Measurements from ENCODE around the gene ILK.

Gene ILK

DNA sequence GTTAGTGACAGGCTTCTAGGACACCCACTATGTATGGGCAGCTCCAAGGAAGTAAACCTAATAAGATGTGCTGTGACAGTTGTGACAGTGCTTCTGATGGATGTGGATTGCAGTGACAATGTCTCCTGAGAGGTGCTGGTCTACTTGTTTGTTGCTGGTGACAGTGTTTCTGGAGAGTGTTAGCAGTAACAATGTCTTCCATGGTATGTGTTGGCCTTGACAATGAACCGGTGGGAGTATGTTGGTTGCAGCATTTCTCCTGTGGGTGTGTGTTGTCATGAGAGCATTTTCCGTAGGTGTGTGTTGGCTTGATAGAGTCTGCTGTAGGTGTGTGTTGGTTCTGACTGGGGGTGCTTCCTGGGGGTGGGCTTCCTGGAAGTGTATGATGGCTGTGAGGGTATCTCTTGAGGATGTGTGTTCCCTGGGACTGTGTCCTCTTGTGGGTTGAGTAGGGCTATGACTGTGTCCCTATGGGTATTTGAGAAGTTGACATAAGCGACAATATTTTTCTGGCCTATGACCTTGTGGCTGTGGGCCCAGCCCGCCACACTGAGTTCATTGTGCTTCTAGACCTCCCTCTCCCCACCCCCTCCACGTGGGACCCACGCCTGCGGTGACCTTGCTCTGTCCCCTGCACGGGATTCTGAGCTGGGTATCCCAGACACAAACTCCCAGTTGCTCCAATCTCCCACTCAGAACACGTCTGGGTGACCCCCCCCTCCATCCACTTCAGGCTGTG is 50.9 kb downstream of the ILK start:
- H3K4me1 ChIP-seq: no peaks in the 10 kb centered on the region
- peak overlapping the region; percentile 19; the same call in 1 of the 2 replicates for H3K4me3 ChIP-seq (ENCODE audit: low read depth, low read length)
- TF ChIP-seq, protein P1, sequence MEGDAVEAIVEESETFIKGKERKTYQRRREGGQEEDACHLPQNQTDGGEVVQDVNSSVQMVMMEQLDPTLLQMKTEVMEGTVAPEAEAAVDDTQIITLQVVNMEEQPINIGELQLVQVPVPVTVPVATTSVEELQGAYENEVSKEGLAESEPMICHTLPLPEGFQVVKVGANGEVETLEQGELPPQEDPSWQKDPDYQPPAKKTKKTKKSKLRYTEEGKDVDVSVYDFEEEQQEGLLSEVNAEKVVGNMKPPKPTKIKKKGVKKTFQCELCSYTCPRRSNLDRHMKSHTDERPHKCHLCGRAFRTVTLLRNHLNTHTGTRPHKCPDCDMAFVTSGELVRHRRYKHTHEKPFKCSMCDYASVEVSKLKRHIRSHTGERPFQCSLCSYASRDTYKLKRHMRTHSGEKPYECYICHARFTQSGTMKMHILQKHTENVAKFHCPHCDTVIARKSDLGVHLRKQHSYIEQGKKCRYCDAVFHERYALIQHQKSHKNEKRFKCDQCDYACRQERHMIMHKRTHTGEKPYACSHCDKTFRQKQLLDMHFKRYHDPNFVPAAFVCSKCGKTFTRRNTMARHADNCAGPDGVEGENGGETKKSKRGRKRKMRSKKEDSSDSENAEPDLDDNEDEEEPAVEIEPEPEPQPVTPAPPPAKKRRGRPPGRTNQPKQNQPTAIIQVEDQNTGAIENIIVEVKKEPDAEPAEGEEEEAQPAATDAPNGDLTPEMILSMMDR (IDR thresholded peaks at IDR 0.05; ENCODE audit: low read depth, low read length): no peak
- H3K36me3 ChIP-seq: no peaks in the 10 kb centered on the region
- no peak for DNase-seq
- no peaks in the 10 kb centered on the region for H3K9me3 ChIP-seq
- H3K27me3 ChIP-seq: peaks cover 6% of the 10 kb centered on the region

GRCh38 chr11:6655020-6655789 is 51.6 kb downstream of the ILK start:
- no peaks in the 10 kb centered on the region for H3K36me3 ChIP-seq
- no peaks in the 10 kb centered on the region for H3K4me1 ChIP-seq
- H3K9me3 ChIP-seq: no peaks in the 10 kb centered on the region
- H3K4me3 ChIP-seq (ENCODE audit: low read depth, low read length): peak overlapping the region; percentile 19; the same call in 1 of the 2 replicates
- peak; percentile 12 for DNase-seq
- peaks cover 6% of the 10 kb centered on the region for H3K27me3 ChIP-seq
- TF ChIP-seq, protein P1 (IDR thresholded peaks at IDR 0.05; ENCODE audit: low read depth, low read length): no peak

DNA sequence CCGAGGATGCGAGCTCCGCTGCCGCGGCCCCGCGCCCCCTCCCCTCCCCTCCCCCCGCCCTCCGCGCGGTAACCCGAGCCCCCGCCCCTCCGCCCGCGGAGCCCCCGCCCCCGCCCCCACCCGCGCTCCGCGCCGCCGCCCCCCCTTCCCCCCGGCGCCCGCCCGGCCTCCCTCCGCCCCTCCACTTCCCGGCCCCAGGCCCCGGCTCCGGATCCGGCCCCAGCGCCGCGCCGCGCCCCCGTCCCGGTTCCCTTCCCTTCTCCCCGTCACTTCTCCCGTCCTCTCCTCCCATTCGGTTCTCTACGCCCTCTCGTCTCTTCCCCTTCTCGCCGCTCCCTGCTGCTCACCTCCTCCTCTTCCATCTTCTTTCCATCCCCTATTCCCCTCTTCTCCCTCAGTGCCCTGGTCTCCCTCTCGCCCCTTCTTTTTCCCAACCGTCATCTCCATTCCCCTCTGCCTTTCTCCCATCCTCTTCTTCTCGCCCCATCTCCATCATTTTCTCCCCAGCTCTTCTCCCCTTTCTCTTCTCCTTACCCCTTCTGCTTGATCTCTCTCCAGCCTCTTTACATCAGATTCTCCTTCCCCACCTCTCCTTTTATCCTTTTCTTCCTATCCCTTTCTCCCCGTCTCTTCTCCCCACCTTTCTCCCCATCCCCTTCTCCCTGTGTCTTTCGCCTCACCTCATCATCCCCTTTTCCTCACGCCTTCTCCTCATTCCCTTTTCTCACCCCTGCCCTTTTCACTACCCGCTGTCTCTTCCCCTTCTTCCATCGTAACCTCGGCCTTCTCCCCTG is 52.4 kb downstream of the ILK start, which contains the start of gene DCHS1:
Gene DCHS1 (minus strand): TSS at position 20 of the 794 bp plus-strand sequence. CDS start 14,196 bp downstream, outside the sequence.
- Histone ChIP-seq H3K27me3 (peaks cover 6% of the 10 kb centered on the region), H3K4me1 (no peaks in the 10 kb centered on the region), H3K36me3 (no peaks in the 10 kb centered on the region), H3K9me3 (no peaks in the 10 kb centered on the region), H3K4me3 (ENCODE audit: low read depth, low read length) (peak within 1 kb of the TSS; percentile 32)
- TF ChIP-seq, protein P1 (IDR thresholded peaks at IDR 0.05; ENCODE audit: low read depth, low read length): no peak
- peak; percentile 14 for DNase-seq

GRCh38 chr11:6656584-6656915 is 53.0 kb downstream of the ILK start:
- no peak for DNase-seq
- H3K27me3 ChIP-seq: peaks cover 6% of the 10 kb centered on the region
- H3K4me3 ChIP-seq (ENCODE audit: low read depth, low read length): no peak overlapping the region
- no peaks in the 10 kb centered on the region for H3K9me3 ChIP-seq
- no peaks in the 10 kb centered on the region for H3K36me3 ChIP-seq
- no peaks in the 10 kb centered on the region for H3K4me1 ChIP-seq
- TF ChIP-seq, protein P1 (IDR thresholded peaks at IDR 0.05; ENCODE audit: low read depth, low read length): no peak

DNA sequence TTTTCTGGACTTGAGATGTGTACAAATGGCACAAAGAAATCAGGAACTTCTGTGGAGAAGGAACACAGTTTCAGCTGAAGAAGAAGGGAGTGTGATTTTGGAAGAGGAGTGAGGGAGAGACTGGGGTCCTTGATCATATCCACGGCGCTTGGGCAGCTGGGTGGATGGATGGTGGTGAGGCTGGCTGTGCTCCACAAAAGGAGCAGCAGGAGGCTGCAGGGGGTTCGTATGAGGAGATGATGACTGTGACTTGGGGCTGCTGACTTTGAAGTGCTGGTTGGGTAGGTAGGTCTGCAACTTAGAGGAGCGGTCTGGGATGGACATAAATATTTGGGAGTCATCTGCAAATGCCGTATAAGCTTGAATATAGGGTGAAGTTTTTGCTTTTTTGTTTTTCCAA is 53.4 kb downstream of the ILK start:
- Histone ChIP-seq H3K36me3 (no peaks in the 10 kb centered on the region), H3K4me1 (no peaks in the 10 kb centered on the region), H3K9me3 (no peaks in the 10 kb centered on the region), H3K4me3 (ENCODE audit: low read depth, low read length) (no peak overlapping the region), H3K27me3 (peaks cover 6% of the 10 kb centered on the region)
- TF ChIP-seq, protein P1 (IDR thresholded peaks at IDR 0.05; ENCODE audit: low read depth, low read length): no peak
- no peak for DNase-seq
